HL-60/S4 treated with retinoic acid at 250 ng/mL for 4 days and 3 days (cell line): ENCODE data around the gene ZNF526.

Experiments
- in situ Hi-C: fragments of 300-500 bp; cut with MboI; formaldehyde crosslinking; loops from 2 replicates; pipeline ENCODE4 v1.7.0; 2022; ENCODE audit warnings: low sequenced_read_pairs

Gene ZNF526

DNA sequence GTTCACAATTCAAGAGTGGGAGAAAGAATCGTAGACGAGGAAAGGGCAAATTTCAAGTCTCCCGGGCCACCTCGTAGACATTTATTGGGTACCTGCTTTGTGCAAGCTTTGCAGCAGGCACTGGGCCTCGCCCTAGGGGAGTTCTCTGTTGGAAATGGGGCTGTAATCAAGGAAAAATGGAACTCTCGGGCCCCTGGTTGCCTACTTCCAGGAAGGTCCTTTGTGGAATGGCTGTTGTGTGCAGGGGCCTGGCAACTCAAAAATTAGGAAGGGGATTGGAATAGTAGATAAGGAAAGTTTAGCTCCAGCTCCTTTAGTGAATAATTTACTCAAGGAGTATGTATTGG, 612 bp downstream of the ZNF526 start:
- in situ Hi-C loops = no loop called here

DNA sequence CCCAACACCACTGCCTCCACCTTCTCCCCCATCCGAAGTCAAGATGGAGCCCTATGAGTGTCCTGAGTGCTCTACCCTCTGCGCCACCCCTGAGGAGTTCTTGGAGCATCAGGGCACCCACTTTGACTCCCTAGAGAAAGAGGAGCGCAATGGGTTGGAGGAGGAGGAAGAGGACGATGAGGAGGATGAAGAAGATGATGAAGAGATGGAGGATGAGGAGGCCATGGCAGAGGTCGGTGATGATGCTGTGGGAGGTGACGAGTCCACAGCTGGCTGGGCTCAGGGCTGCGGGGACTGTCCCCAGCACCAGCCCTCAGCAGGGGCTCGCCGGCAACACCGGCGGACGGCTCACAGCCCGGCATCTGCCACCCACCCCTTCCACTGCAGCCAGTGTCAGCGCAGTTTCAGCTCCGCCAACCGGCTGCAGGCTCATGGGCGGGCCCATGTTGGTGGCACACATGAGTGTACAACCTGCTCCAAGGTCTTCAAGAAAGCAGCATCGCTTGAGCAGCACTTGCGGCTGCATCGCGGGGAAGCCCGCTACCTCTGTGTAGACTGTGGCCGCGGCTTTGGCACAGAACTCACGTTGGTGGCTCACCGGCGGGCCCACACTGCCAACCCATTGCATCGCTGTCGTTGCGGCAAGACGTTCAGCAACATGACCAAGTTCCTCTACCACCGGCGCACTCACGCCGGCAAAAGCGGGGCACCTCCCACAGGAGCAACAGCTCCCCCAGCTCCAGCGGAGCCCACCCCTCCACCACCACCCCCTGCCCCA, 5.0 kb downstream of the ZNF526 start:
- in situ Hi-C loops = no loop called here

DNA sequence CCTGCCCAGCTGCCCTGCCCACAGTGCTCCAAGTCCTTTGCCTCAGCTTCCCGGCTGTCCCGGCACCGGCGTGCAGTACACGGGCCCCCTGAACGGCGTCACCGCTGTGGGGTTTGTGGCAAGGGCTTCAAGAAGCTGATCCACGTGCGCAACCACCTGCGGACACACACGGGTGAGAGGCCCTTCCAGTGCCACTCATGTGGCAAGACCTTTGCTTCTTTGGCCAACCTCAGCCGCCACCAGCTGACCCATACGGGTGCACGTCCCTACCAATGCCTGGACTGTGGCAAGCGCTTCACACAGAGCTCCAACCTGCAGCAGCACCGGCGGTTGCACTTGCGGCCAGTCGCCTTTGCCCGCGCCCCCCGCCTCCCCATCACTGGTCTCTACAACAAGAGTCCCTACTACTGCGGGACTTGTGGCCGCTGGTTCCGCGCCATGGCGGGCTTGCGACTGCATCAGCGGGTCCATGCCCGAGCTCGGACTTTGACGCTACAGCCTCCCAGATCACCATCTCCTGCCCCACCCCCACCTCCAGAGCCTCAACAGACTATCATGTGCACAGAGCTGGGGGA, 5.7 kb downstream of the ZNF526 start:
- in situ Hi-C loops = no loop called here

DNA sequence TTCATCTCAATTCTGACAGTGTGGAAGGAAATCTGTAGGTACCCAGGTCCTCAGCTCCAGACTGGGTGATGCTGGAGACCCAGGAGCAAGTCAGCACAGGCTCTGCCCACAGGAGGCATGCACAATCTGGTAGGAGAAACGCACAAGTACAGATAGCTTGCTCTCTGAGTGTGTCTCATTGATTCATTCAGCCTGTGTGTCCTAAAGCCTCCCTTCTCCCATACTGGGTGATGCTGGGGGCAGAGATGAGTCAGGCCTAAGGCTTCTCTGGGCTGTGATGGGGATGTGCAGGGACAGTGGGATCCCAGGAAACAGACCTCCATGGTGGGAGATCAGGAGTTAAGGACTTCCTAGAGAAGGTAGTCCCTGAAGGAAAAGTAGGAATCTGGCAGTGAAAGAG, 6.8 kb downstream of the ZNF526 start:
- in situ Hi-C loops = no loop called here

DNA sequence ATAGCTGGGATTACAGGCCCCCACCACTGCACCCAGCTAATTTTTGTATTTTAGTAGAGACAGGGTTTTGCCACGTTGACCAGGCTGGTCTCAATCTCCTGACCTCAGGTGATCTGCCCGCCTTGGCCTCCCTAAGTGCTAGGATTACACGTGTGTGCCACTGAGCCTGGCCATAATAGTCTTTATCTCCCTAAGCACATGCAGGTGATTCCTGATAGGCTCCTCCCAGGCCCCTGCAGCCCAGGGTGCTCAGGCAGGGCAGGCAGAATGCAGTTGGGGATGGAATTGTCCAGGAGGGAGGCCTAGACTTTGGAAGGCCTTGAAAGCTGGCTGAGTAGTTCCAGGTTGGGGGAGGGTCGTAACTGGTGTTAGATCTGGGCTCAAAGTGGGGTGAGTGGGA, 8.5 kb downstream of the ZNF526 start:
- in situ Hi-C loops = no loop called here

DNA sequence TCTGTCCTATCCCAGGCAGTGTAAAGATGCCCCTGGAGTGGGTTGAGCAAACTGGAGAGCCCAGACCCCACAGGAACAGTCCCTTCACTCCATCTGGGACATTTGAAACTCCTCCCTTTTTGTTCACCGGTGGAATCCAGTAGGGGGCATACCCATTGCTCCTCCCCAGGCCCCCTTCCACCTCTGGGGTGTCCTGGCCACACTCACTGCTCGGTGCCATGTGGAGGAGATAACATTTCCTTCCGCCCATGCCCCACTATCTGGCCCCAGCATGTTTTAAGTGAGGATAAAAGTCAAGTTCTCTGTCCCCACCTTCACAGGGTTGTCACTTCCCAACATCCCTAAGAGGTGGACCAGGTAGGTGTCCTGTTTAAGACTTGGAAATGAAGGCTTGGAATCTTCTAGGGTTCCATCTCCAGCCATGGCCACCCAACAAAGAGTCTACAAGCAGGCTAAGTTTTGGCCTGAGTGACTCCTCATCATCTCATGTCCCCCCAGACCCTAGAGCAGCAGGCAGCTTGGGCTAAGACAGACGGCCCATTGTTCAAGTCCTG, 9.3 kb downstream of the ZNF526 start:
- in situ Hi-C loops = no loop called here

DNA sequence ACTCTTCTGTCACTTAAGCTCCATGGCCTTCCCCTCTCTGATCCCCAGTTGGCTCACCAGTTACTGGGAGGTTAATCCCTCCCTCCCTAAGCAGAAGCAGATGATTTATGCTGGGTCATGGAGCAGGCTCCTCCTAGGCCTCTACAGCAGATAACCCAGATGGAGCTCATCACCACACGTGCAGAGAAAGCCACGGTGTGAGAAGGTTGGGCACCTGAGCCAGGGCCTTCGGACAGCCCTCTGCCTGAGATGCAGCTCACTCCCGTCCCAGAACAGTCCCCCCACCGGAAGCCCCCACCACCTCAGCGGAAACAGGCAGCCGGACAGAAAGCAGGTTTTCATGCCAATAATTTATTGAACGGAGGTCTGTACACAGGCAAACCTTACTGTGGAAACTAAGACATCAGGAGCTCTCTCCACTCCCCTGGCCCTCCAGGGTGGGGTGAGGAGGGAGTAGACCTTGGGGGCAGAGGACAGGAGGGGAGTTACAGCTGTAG, 9.8 kb downstream of the ZNF526 start:
- in situ Hi-C loops = no loop called here

DNA sequence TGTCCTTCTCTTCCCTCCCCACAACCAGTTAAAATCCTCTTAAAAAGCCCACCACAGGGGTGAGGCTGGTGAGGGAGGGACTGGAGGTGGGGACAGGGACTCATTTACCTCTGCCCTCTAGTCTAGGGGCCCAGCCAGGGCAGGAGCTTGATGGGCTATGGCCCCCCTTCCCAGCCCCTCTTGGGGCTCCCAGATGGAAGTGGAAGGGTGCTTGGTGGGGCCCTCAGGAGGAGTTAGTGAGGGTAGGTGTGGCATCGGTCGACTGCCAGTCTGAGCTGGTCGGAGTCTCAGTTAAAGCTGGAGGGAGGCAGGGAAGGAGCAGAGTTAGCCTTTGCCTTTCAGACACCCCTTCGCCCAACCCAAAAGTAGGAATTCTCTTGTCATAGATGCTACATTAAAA, 10.5 kb downstream of the ZNF526 start:
- in situ Hi-C loops = no loop called here

DNA sequence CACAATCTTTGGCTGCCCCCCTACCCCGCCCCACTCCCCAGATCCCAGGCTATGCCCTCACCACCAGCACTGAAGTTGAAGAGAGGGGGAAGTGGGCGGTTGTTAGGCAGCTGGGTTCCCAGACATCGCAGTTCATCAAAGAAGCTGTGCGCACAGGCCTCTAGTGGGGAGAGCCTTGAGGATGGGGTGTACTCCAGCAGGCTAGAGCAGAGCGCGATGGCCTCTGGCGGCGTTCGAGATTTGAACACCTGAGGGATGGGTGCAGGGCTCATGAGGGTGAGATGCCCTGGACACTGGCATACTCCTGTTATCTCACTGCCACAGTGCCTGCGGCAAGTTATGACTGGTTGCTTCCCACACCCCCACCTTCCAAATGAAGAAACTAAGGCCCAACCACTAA, 12.3 kb downstream of the ZNF526 start:
- in situ Hi-C loops = no loop called here

DNA sequence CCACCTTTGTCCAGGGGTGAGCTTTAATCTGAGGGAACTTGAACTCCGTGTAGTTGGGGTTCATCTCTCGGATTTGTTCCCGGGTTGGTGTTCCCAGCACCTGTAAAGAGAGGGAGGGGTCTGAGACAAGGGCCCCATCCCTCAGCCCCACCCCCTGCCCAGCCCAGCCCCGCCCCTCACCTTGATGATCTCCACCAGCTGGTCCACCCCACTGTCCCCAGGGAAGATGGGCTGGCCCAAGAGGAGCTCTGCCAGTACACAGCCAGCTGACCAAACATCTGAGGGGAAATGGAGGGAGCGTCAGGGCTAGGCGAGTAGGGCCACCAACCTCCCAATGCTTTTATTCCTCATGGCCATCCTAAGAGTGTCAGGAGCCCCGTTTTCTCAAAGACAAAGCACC, 13.0 kb downstream of the ZNF526 start:
- in situ Hi-C loops = no loop called here

DNA sequence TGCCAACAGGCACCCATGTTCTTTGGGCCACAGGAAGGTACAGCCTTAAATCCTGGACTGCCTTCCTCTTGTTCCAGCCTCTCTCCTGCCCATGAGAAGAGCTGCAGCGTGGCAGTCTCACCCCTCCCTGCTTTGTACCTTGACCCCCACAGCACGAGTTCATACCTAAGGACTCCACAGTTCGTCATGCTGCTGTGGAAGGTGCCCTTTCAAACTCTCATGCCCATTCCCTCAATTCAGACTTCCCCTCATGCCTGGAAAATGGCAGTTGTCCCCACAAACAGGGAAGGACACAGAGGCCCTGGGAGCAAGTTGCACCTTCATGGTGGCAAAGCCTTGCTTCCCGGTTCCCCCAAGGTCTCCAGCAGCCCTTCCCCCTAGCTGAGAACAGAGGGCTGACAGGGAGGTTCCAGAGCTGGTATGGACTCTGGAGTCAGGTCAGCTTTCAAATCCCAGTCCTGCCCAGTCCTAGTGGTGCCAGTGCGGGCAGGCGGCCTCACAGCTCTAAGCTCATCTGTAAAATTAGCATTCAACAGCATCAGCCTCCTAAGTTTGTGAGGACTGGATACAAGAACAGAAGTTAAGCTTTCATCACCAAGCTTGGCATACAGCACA, 13.7 kb downstream of the ZNF526 start:
- in situ Hi-C loops = no loop called here

DNA sequence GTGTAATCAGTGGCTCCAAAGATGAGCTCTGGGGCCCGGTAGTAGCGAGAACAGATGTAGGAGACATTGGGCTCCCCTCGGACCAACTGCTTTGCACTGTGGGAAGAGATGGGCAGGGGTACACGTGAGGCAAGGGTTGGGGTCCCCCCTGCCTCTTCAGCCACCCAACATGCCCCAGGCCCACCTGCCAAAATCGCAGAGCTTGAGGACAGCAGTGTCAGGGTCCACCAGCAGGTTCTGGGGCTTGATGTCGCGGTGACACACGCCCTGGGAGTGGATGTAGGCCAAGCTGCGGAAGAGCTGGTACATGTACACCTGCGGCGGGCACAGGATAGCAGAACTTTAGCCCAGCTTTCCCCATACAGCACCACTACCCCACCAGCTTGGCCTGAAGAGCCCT, 14.3 kb downstream of the ZNF526 start:
- in situ Hi-C loops = no loop called here

DNA sequence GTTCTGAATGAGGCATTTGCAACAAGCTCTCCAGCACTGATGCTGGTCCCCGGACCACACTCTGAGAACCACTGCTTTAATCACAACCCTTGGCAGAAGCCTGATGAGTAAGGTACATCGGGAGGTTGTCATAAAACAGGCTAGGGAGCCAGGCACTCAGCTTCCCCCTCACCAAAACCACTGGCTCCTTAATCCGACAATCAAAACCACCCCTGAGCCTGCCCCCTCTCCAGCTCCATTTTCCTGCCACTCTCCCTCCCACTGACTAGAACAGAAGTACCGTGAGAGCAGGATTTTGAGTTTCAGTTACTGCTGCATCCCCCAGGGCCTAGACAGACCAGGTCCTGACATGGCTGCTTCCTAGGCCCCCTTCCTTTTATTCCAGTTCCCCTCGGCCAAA, 15.1 kb downstream of the ZNF526 start:
- in situ Hi-C loops = no loop called here

DNA sequence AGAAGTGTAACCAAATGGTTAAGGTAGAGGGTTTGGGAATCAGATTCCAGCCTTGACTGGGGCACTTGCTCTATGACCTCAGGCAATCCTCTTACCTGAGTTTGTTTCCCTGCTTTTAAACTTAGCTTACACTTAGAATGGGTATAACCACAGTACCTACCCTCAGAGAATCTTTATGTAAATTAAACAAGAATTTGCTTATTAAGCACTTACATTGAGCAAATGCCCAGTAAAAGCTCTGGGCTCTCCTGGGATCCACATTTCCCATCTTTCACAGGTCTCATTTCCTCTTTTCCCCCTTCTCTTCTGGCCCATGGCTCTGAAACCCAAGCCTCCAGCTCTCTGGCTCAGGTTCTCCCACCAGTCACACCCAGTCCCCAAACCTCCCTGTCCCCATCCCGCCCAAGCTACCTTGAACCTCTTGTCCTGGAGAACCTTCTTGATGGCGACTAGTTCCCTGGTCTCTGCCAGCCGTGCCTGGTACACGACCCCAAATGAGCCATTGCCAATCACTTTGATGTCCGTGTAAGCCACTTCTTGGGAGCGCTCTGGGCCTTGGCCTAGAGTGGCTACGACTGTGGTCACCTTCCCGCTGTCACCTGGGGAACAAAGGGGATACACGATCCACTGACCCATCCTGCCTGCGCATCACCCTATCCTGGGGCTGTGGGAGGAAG, 19.6 kb downstream of the ZNF526 start:
- in situ Hi-C loops = no loop called here

DNA sequence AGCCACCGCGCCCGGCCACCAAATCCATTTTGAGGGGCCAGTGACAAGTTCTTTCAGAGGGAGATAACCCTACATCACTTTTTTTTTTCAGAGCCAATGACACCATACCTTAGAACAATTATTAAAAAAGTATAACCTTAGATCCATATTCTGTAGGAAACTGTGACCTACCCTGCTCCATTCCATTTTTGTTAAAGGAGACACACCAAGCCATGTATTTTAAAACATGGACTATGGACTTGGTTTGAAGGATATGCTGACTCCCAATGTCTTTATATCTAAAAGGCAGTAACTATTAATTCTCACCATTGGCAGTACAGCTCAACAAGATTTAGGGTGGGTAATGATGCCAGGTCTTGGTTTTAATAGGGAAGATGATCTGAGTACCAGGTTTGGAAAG, 21.2 kb downstream of the ZNF526 start:
- in situ Hi-C loops = no loop called here

DNA sequence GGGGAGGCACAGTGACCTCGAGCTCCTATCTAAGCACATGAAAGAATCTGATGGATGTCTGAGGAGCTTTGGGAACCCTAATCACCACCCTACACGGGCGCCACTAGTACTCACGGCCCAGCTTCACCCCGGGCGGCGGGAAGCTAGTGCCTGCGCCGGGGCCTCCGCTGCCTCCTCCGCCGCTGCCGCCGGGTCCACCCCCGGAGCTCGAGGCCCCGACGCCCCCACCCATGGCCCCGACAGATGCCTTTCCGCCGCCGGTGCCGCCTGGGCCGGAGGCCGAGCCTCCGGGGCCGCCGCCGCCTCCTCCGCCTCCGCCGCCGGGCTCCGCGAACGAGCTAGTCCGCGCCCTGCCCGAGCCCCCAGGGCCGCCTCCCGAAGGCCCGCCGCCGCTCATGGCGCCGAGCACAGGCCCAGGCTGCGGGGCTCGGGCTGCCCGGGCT, 22.0 kb downstream of the ZNF526 start:
- in situ Hi-C loops = no loop called here

DNA sequence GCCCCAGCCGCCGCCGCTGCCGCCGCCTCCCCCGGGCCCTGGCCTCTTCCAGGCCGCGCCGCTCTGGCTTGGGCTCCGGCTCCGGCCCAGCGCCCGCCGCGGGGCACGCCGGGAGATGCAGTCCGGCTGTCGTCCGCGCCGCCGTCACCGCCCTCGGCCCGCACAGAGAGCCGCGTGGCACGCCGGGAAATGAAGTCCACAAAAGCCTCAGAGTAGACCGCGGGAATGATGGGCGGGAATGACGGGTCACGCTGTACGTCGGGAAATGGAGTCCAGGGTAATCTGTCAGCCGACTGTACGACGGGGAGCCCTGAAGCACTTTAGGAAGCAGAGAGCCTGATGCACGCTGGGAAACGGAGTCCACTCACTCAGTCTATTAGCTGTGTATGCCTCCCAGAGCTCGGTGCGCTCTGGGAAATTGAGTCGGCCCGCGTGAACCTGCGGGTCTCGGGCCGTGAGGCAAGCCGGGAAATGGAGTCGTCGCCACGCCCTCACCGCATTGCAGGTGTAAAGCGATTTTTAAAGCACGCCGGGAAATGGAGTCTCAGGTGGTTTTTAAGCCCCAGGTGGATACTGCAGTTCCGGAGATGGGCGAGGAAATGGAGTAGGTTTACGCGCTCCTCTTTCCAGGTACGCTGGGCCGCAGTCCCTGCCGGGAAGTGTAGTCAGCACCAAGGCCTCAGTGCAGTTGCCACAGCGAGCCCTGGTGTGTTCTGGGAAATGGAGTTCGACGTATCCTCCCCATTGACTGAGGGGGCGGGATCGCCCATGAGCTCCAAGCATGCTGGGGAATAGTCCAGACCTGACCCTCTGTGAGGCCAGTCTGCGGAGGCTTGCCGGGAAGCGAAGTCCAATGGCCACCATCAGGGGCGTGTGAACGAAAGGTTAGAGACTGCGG, 22.6 kb downstream of the ZNF526 start, which contains the start of gene GSK3A:
TSS of gene GSK3A (minus strand) at position 91 of the 898 bp plus-strand sequence. CDS start 137 bp downstream, outside the sequence.
- in situ Hi-C loops = no loop called here

DNA sequence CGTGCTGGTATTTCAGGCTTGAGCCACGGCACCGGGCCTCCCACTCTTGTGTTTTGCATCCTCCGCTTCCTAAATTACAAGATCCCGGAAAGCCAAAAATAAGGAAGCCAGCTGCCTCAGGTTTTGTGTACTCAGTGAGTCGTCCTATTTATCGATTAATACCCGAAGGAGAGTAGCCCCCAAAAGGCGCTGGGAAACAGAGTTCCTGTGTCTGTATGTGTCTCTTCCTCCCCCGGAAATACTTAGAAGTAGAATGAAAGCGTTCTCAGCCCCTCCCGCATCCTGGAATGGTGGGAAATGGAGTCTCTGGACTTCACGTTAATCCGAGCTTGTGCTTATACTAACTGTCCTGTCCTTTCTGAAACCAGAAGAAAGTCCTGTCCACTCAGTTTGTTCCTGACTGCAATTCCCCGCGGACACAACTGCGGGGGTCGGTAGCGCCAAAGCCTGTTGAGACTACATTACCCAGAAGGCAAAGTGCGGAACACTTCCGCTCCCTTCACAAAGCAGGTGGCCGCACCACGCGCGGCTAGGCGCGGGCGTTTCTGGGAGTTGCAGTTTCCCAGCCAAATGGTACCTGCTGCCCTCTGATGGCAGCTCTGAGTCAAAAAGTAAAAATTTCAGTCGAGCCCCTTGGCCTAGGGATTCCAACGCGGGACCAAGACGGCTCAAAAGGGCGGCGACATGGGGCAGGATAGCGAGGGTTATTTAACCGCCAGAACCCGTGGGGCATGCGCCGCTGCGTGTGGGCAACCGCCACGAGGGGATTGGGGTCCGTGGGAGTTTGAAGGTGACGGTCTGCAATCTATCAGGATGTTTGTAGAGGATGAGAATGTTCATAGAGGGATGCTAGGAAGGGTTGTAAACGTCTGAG, 24.5 kb downstream of the ZNF526 start:
- in situ Hi-C loops = no loop called here

DNA sequence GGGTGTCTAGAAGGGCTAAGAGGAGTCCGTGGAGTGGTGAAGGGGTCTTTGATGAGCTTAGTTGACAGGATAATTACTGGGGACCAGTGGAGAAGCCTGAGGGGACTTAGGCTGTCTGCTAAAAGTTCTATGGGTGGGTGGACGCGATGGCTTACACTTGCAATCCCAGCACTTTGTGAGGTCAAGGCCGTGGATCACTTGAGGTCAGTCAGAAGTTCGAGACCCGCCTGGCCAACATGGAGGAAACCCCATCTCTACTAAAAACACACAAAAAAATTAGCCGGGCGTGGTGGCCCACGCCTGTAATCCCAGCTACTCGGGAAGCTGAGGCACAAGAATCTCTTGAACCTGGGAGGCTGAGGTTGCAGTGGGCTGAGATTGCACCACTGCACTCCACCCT, 25.1 kb downstream of the ZNF526 start:
- in situ Hi-C loops = no loop called here
